Thyroid gland (tissue), 4 donors: ENCODE data around the gene KDM2B. TPM values are rescaled to one million over a fixed set of nuclear protein-coding genes. Genes with fewer than 3 reads are reported as not detected.

Experiments
- DNase-seq, 2 donors: peaks; one replicate each; pipeline ENCODE4 v3.0.0-alpha.2; 2019
- H3K27ac ChIP-seq, 3 donors: fragments of 200-600 bp; sonication (generic); 1 replicate in 2 of 3; 2 replicates in 1 of 3; pipeline ENCODE4 v1.5.1; 2016 to 2019; ENCODE audit warnings: mild to moderate bottlenecking in 1 of 3, moderate library complexity in 1 of 3
- H3K27me3 ChIP-seq: fragments of 200-600 bp; sonication (generic); one replicate; pipeline ENCODE4 v1.5.1; 2019
- H3K36me3 ChIP-seq, 2 donors: fragments of 200-600 bp; sonication (generic); one replicate each; pipeline ENCODE4 v1.5.1; 2016 to 2019
- H3K4me1 ChIP-seq, 2 donors: fragments of 200-600 bp; sonication (generic); one replicate each; pipeline ENCODE4 v1.5.1; 2017 to 2019
- H3K4me3 ChIP-seq, 3 donors: fragments of 200-600 bp; sonication (generic); replicated peaks in 1 of 3; 1 replicate in 2 of 3; 2 replicates in 1 of 3; pipeline ENCODE4 v1.5.1; 2016; ENCODE audit warnings: mild to moderate bottlenecking in 1 of 3
- H3K9me3 ChIP-seq: fragments of 200-600 bp; sonication (generic); one replicate; pipeline ENCODE4 v1.5.1; 2017
- POLR2A ChIP-seq, 2 donors: fragments of 450-650 bp; IDR thresholded peaks; one replicate each; pipeline ENCODE4 v1.6.1; 2017; ENCODE audit warnings: antibody characterized with exemption in 2 of 2, mild to moderate bottlenecking in 2 of 2, moderate library complexity in 1 of 2
- WGBS, 2 donors: methylation state at CpG; one replicate each; pipeline ENCODE4 v1.1.5; 2017; 5-methylcytosine and 5-hydroxymethylcytosine counted together
- intact Hi-C: fragments of 100-400 bp; cut with DNase I; formaldehyde crosslinking; loops from one replicate; pipeline ENCODE4 v1.15.1; 2023
- total RNA-seq, 4 donors: library from RNA; depleted of rRNA; stranded (reverse); fragments of >200 nt; gene quantifications; one replicate each; pipeline ENCODE4 v1.2.3, GENCODE V29; 2016
- TF ChIP-seq, protein P1 (sequence below), 6 experiments: fragments of 200-600 bp in 3 of 6; fragments of 450-650 bp in 3 of 6; sonication (generic) in 3 of 6; IDR thresholded peaks; one replicate each; pipeline ENCODE4 v1.5.1; 2016 to 2019; ENCODE audit warnings: antibody characterized with exemption in 6 of 6, mild to moderate bottlenecking in 2 of 6, inconsistent platforms in 1 of 6, moderate library complexity in 1 of 6

KDM2B gene
- total RNA-seq, 4 donors from 2014 or later, result 15.5 to 32.1 (median 21.2) TPM

- TF ChIP-seq POLR2A (IDR thresholded peaks at IDR 0.05), result no peak
- TF ChIP-seq, protein P1, sequence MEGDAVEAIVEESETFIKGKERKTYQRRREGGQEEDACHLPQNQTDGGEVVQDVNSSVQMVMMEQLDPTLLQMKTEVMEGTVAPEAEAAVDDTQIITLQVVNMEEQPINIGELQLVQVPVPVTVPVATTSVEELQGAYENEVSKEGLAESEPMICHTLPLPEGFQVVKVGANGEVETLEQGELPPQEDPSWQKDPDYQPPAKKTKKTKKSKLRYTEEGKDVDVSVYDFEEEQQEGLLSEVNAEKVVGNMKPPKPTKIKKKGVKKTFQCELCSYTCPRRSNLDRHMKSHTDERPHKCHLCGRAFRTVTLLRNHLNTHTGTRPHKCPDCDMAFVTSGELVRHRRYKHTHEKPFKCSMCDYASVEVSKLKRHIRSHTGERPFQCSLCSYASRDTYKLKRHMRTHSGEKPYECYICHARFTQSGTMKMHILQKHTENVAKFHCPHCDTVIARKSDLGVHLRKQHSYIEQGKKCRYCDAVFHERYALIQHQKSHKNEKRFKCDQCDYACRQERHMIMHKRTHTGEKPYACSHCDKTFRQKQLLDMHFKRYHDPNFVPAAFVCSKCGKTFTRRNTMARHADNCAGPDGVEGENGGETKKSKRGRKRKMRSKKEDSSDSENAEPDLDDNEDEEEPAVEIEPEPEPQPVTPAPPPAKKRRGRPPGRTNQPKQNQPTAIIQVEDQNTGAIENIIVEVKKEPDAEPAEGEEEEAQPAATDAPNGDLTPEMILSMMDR (IDR thresholded peaks at IDR 0.05), result no peak
- Histone ChIP-seq H3K27me3 (no peaks in the 10 kb centered on the region), H3K9me3 (no peaks in the 10 kb centered on the region), H3K36me3 (no peaks in the 10 kb centered on the region), H3K27ac (peak overlapping the region in 1 of 3 donors; percentile 15), H3K4me3 (peak overlapping the region in 1 of 3 donors; percentile 36), H3K4me1 (peaks cover 25 to 60% of the 10 kb centered on the region in 2 donors)
- intact Hi-C loops, result no loop called here
- peak; percentile 63 to 71 for DNase-seq
- 8 to 29% methylated on average over 6 to 7 of the region's 48 CpGs for WGBS, 2 donors
Observed at GRCh38 chr12:121467638-121468498, 113.0 kb downstream of the KDM2B start.

GRCh38 chr12:121466794-121467637 is 113.8 kb downstream of the KDM2B start:
- H3K27ac ChIP-seq, result peak overlapping the region in 1 of 3 donors; percentile 56
- no peaks in the 10 kb centered on the region for H3K27me3 ChIP-seq
- TF ChIP-seq POLR2A (IDR thresholded peaks at IDR 0.05), result peak; percentile 51 to 57
- TF ChIP-seq, protein P1 (IDR thresholded peaks at IDR 0.05), result no peak
- peak; percentile 92 for DNase-seq
- H3K36me3 ChIP-seq, result no peaks in the 10 kb centered on the region
- intact Hi-C loops, result no loop called here
- no peaks in the 10 kb centered on the region for H3K9me3 ChIP-seq
- peak overlapping the region in 1 of 3 donors; percentile 54 for H3K4me3 ChIP-seq
- 0% methylated on average over 1 to 2 of the region's 139 CpGs for WGBS, 2 donors
- H3K4me1 ChIP-seq, result peaks cover 20 to 52% of the 10 kb centered on the region in 2 donors

GRCh38 chr12:121465921-121466793 is 114.7 kb downstream of the KDM2B start:
- H3K4me1 ChIP-seq, result peaks cover 13 to 43% of the 10 kb centered on the region in 2 donors
- no peak for DNase-seq
- H3K4me3 ChIP-seq, result peak overlapping the region; percentile 11 to 54 (median 15)
- intact Hi-C loops, result no loop called here
- TF ChIP-seq POLR2A (IDR thresholded peaks at IDR 0.05), result no peak
- TF ChIP-seq, protein P1 (IDR thresholded peaks at IDR 0.05), result no peak
- no peaks in the 10 kb centered on the region for H3K9me3 ChIP-seq
- no peaks in the 10 kb centered on the region for H3K27me3 ChIP-seq
- no peak overlapping the region for H3K27ac ChIP-seq
- WGBS, 2 donors, result 40 to 54% methylated on average over 23 to 33 of the region's 70 CpGs
- H3K36me3 ChIP-seq, result no peaks in the 10 kb centered on the region

DNA sequence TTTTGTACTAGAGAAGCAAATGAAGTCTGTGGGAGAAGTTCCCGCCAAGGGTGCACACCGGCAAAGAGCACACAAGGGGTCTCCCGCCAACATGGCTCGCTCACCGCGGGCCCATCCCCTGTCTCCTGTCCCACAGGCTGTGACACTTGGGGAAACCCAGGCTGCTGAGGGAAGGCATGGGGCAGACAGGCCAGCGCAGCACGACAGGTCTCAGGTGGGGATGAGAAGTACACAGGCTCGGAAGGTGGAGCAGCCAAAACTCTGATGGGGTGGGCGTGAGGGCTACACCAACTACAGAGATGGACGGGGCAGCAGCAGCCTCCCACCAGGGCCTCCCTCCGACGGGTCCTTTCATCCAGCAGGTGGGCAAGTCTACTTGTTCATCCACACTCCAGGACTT is 116.5 kb downstream of the KDM2B start:
- Histone ChIP-seq H3K9me3 (no peaks in the 10 kb centered on the region), H3K36me3 (no peaks in the 10 kb centered on the region), H3K4me3 (no peak overlapping the region), H3K27ac (no peak overlapping the region), H3K4me1 (peaks cover 7 to 25% of the 10 kb centered on the region in 2 donors), H3K27me3 (no peaks in the 10 kb centered on the region)
- DNase-seq, result no peak
- no peak for TF ChIP-seq POLR2A (IDR thresholded peaks at IDR 0.05)
- TF ChIP-seq, protein P1 (IDR thresholded peaks at IDR 0.05), result no peak
- intact Hi-C loops, result no loop called here
- WGBS, 2 donors, result 94 to 96% methylated on average over 13 of the region's 13 CpGs
